ENCODE data around the gene C17orf67.

The C17orf67 gene

GRCh38 chr17:56755310-56755709 is 78.4 kb downstream of the C17orf67 start:
- TF ChIP-seq GATA2 (IDR thresholded peaks at IDR 0.05; ENCODE audit: low read depth, low read length) (no peak), GATA3 (IDR thresholded peaks at IDR 0.05; ENCODE audit: low read depth, low read length) (no peak)

GRCh38 chr17:56754523-56755208 is 79.1 kb downstream of the C17orf67 start:
- TF ChIP-seq GATA3 (IDR thresholded peaks at IDR 0.05; ENCODE audit: low read depth, low read length) (no peak), GATA2 (IDR thresholded peaks at IDR 0.05; ENCODE audit: low read depth, low read length) (no peak)

- no peak for TF ChIP-seq GATA2 (IDR thresholded peaks at IDR 0.05; ENCODE audit: low read depth, low read length)
- no peak for TF ChIP-seq GATA3 (IDR thresholded peaks at IDR 0.05; ENCODE audit: low read depth, low read length)
Observed at GRCh38 chr17:56752263-56752836, 81.4 kb downstream of the C17orf67 start.

GRCh38 chr17:56751145-56751738 is 82.5 kb downstream of the C17orf67 start:
- TF ChIP-seq GATA2 (IDR thresholded peaks at IDR 0.05; ENCODE audit: low read depth, low read length) (no peak), GATA3 (IDR thresholded peaks at IDR 0.05; ENCODE audit: low read depth, low read length) (no peak)

- no peak for TF ChIP-seq GATA3 (IDR thresholded peaks at IDR 0.05; ENCODE audit: low read depth, low read length)
- TF ChIP-seq GATA2 (IDR thresholded peaks at IDR 0.05; ENCODE audit: low read depth, low read length), result no peak
Observed at GRCh38 chr17:56744721-56745120, 89.0 kb downstream of the C17orf67 start.

GRCh38 chr17:56742601-56743000 is 91.1 kb downstream of the C17orf67 start:
- TF ChIP-seq GATA2 (IDR thresholded peaks at IDR 0.05; ENCODE audit: low read depth, low read length), result no peak
